ENCODE data around the gene HIVEP2. TPM values are rescaled to one million over a fixed set of nuclear protein-coding genes. Genes with fewer than 3 reads are reported as not detected.

The HIVEP2 gene
- total and polyA plus RNA-seq, 5 experiments from 2014 or later: 6.5 to 99.2 (median 17.1) TPM

DNA sequence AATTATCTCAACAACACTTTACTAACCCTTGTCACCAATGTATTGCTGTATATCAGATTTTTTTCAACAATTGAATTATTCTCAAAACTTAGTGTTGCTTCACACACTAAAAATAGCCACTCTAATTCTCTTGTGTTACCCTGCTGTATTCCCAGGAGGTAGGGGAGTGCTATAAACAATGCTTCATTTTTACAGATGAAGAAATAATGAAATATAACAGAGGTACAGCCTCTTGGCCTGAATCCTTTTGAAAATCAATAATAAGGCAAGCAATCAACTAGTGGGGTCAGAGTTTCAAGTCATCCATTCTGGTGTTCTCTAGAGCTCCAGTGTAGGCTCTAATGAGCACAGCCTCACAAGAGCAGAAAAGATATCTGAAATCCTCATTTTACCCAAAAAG is 10.9 kb downstream of the HIVEP2 start:
- POLR2A ChIA-PET: no interaction called here
- ATAC-seq: no peak

DNA sequence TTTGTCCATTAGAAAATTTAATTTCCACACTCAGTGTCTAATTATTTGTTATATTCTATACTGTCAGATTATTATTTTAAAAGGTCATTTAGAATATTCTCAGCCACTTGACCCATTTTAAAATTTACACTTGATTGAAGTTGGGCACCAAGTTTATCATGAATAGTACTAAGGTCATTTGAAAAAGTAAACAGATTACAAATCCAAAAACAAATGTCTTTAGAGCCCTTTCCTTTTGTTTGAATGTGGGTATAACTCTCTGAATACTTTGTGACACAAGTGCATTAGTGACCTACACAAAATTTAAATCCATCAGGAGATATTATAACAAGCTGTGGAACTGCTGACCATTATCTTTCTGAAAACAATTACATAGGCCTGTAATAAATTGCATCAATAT is 11.3 kb downstream of the HIVEP2 start:
- ATAC-seq: no peak
- POLR2A ChIA-PET: interaction anchor here (1.0 kb wide), 1 partner anchor 13 kb away, joined by 4 read pairs; no protein-coding TSS in a partner anchor
- no peak for DNase-seq
- H3K27me3 Mint-ChIP-seq: no peaks in the 10 kb centered on the region
- no peaks in the 10 kb centered on the region for H3K9me3 Mint-ChIP-seq
- peak overlapping the region in 9 of 10 donors; percentile 10 to 98 (median 57) for H3K4me3 Mint-ChIP-seq
- peaks cover 0 to 12% (median 7%) of the 10 kb centered on the region in 3 donors for H3K36me3 Mint-ChIP-seq
- H3K27ac Mint-ChIP-seq: peak overlapping the region in 7 of 10 donors; percentile 41 to 98 (median 93)
- peaks cover 36 to 99% (median 84%) of the 10 kb centered on the region in 4 donors for H3K4me1 Mint-ChIP-seq

More for the DNA sequence above, 10.9 kb downstream of the HIVEP2 start:
- Mint-ChIP-seq H3K4me1 (peaks cover 32 to 98% (median 82%) of the 10 kb centered on the region in 4 donors), H3K9me3 (no peaks in the 10 kb centered on the region), H3K4me3 (peak overlapping the region in 8 of 10 donors; percentile 10 to 98 (median 77)), H3K36me3 (peaks cover 0 to 12% (median 7%) of the 10 kb centered on the region in 3 donors), H3K27me3 (no peaks in the 10 kb centered on the region), H3K27ac (peak overlapping the region; percentile 41 to 98 (median 92))
- DNase-seq: no peak

- Mint-ChIP-seq H3K36me3 (peaks cover 0 to 11% (median 7%) of the 10 kb centered on the region in 3 donors), H3K27ac (peak overlapping the region; percentile 50 to 98 (median 82)), H3K4me3 (peak overlapping the region; percentile 7 to 98 (median 66)), H3K27me3 (no peaks in the 10 kb centered on the region), H3K9me3 (no peaks in the 10 kb centered on the region), H3K4me1 (peaks cover 34 to 98% (median 78%) of the 10 kb centered on the region in 4 donors)
- DNase-seq: no peak
- no peak for ATAC-seq
- POLR2A ChIA-PET: interaction anchor here (1.0 to 1.1 kb wide), 3 partner anchors 11 to 14 kb away, joined by 3 to 4 read pairs (median 4); partner anchors contain the start of gene HIVEP2
Observed at GRCh38 chr6:142932889-142933288, 12.1 kb downstream of the HIVEP2 start.

GRCh38 chr6:142929751-142930358 is 15.1 kb downstream of the HIVEP2 start:
- POLR2A ChIA-PET: interaction anchor here (0.7 to 6.8 kb wide), 3 partner anchors 11 to 23 kb away, joined by 3 to 128 read pairs (median 7); no protein-coding TSS in a partner anchor
- no peaks in the 10 kb centered on the region for H3K9me3 Mint-ChIP-seq
- H3K36me3 Mint-ChIP-seq: peaks cover 4 to 7% (median 4%) of the 10 kb centered on the region in 3 donors
- peak overlapping the region; percentile 65 to 100 (median 96) for H3K27ac Mint-ChIP-seq
- peak overlapping the region; percentile 44 to 99 (median 96) for H3K4me3 Mint-ChIP-seq
- DNase-seq (no peak), ATAC-seq (no peak)
- H3K27me3 Mint-ChIP-seq: no peaks in the 10 kb centered on the region
- H3K4me1 Mint-ChIP-seq: peaks cover 36 to 86% (median 73%) of the 10 kb centered on the region in 4 donors

DNA sequence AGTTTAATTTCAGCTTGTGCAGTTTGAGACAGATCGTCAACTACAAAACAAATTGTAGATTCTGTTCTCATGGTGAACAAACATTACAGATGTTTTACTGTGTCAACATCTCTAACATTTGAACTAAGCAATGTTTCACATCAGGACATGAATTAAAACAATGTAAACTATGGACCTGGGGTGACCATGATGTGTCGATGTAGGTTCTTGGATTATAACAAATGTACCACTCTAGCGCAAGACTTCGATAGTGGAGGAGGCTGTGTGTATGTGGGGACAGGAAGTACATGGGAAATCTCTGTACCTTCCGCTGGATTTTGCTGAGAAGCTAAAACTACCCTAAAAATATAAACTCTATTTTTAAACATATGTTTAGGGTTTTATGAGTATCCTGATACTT is 17.1 kb downstream of the HIVEP2 start:
- peak overlapping the region; percentile 91 to 100 (median 98) for H3K27ac Mint-ChIP-seq
- peaks cover 26 to 78% (median 61%) of the 10 kb centered on the region in 4 donors for H3K4me1 Mint-ChIP-seq
- H3K36me3 Mint-ChIP-seq: peaks cover 0 to 6% (median 4%) of the 10 kb centered on the region in 3 donors
- DNase-seq (peak in 7 of 10 donors; percentile 22 to 69 (median 57)), ATAC-seq (peak; percentile 41 to 57)
- peak overlapping the region; percentile 72 to 99 (median 96) for H3K4me3 Mint-ChIP-seq
- no peaks in the 10 kb centered on the region for H3K27me3 Mint-ChIP-seq
- POLR2A ChIA-PET: interaction anchor here (0.6 to 6.8 kb wide), 17 partner anchors 8 to 233 kb away, joined by 3 to 128 read pairs (median 11); partner anchors contain the start of gene HIVEP2
- H3K9me3 Mint-ChIP-seq: no peaks in the 10 kb centered on the region

DNA sequence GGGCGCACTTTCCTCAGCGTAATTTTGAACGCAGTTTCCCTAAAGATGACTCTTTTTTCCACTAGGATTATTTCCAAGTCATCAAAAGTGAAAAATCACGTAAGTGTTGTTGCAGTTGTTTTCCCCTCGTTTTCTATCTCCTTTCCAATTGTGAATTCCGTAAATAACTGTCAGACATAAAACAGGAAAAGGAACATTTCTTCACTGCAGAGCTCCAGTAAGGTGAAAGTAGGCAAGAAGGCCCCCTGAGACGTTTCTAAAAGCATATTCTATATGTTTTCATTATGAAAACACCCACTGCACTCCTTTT is 17.8 kb downstream of the HIVEP2 start:
- no peak for ATAC-seq
- H3K9me3 Mint-ChIP-seq: no peaks in the 10 kb centered on the region
- no peaks in the 10 kb centered on the region for H3K27me3 Mint-ChIP-seq
- peaks cover 0 to 6% (median 4%) of the 10 kb centered on the region in 3 donors for H3K36me3 Mint-ChIP-seq
- peak in 1 of 10 donors; percentile 31 for DNase-seq
- peak overlapping the region; percentile 91 to 100 (median 98) for H3K27ac Mint-ChIP-seq
- peak overlapping the region; percentile 72 to 99 (median 96) for H3K4me3 Mint-ChIP-seq
- POLR2A ChIA-PET: interaction anchor here (0.6 to 6.8 kb wide), 22 partner anchors 8 to 531 kb away, joined by 3 to 128 read pairs (median 8); partner anchors contain the start of gene HIVEP2
- peaks cover 23 to 72% (median 55%) of the 10 kb centered on the region in 4 donors for H3K4me1 Mint-ChIP-seq

- H3K4me1 Mint-ChIP-seq: peaks cover 25 to 72% (median 55%) of the 10 kb centered on the region in 4 donors
- H3K4me3 Mint-ChIP-seq: peak overlapping the region; percentile 72 to 99 (median 96)
- H3K9me3 Mint-ChIP-seq: no peaks in the 10 kb centered on the region
- peak overlapping the region; percentile 91 to 100 (median 98) for H3K27ac Mint-ChIP-seq
- ATAC-seq (peak; percentile 74 to 83), DNase-seq (peak; percentile 66 to 94 (median 84))
- H3K27me3 Mint-ChIP-seq: no peaks in the 10 kb centered on the region
- peaks cover 0 to 6% (median 4%) of the 10 kb centered on the region in 3 donors for H3K36me3 Mint-ChIP-seq
- POLR2A ChIA-PET: interaction anchor here (0.6 to 6.8 kb wide), 25 partner anchors 9 to 780 kb away, joined by 3 to 128 read pairs (median 4); partner anchors contain the start of genes HIVEP2, NMBR and VTA1
Observed at GRCh38 chr6:142926494-142927270, 18.3 kb downstream of the HIVEP2 start.

- Mint-ChIP-seq H3K27ac (peak overlapping the region; percentile 91 to 100 (median 98)), H3K27me3 (no peaks in the 10 kb centered on the region), H3K9me3 (no peaks in the 10 kb centered on the region), H3K4me3 (peak overlapping the region; percentile 72 to 99 (median 96)), H3K36me3 (peaks cover 0 to 6% (median 4%) of the 10 kb centered on the region in 3 donors), H3K4me1 (peaks cover 25 to 68% (median 53%) of the 10 kb centered on the region in 4 donors)
- ATAC-seq (peak in 1 of 2 donors; percentile 58), DNase-seq (no peak)
- POLR2A ChIA-PET: interaction anchor here (0.6 to 6.8 kb wide), 21 partner anchors 9 to 779 kb away, joined by 3 to 128 read pairs (median 8); partner anchors contain the start of genes AIG1, HIVEP2, NMBR and VTA1
Observed at GRCh38 chr6:142926177-142926493, 18.8 kb downstream of the HIVEP2 start.

DNA sequence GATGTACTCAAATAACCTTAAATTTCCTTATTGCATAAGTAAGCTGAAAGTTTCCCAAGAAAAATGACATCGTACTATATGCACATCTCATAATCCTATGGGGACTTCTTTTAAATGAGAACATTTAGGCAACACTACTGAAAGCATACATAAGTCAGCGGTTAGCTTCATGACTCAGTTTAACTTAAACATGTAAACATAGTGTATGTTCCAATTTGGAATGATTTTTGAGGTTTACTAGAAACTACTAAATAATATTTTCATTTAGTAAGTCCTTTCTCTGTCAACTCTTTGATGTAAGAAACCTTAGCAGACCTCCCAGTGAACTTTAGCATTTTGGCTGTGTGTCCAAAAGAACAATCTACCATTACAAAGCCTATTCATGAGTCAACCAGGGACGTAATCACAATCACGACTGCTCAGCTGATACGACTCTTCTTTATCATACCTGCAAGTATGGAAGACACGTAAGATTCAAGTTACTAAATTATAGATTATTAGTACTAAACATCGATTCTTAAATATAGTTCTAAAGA is 19.3 kb downstream of the HIVEP2 start:
- Mint-ChIP-seq H3K9me3 (no peaks in the 10 kb centered on the region), H3K4me3 (peak overlapping the region in 9 of 10 donors; percentile 57 to 99 (median 90)), H3K4me1 (peaks cover 25 to 67% (median 54%) of the 10 kb centered on the region in 4 donors), H3K36me3 (peaks cover 0 to 6% (median 4%) of the 10 kb centered on the region in 3 donors), H3K27ac (peak overlapping the region; percentile 90 to 100 (median 97)), H3K27me3 (no peaks in the 10 kb centered on the region)
- POLR2A ChIA-PET: interaction anchor here (0.6 to 6.8 kb wide), 15 partner anchors 10 to 779 kb away, joined by 3 to 128 read pairs (median 11); partner anchors contain the start of genes AIG1, HIVEP2, NMBR and VTA1
- ATAC-seq: no peak
- DNase-seq: no peak

DNA sequence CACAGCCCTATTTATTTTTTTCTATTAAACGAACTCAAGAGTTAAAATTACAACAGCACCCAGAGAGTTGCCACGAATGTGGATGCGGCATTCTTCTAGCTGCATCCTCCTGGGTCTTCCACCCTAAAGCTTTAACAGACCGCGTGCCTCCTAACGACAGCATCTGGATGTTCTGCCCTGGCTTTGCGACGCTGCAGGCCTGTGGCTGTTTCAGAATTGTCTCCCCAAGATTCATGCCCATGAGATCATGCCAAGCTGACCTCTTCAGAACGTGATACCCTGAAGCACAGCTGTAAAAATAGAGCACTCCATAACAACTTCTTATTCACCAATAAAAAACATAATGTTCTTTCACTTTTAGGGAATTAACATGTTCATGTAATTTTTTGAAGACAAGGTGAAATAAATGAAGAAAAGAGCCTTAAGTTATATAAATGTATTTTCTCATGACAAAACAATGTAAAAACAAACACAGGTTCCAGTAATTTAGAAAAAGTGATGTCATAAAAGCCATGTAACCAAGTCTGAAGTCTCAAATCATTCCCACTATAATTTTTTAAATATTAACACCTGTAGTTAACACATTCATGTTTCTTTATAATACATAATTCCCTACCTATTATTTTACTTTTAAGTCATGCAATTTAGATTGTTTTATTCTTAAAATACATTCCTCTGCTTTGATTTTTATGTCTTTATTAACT is 26.5 kb downstream of the HIVEP2 start:
- peak overlapping the region in 4 of 10 donors; percentile 1 to 61 (median 23) for H3K4me3 Mint-ChIP-seq
- POLR2A ChIA-PET: interaction anchor here (0.9 to 8.8 kb wide), 3 partner anchors 9 to 25 kb away, joined by 3 to 50 read pairs (median 4); no protein-coding TSS in a partner anchor
- peak in 1 of 10 donors; percentile 22 for DNase-seq
- H3K27ac Mint-ChIP-seq: peak overlapping the region; percentile 40 to 83 (median 72)
- H3K27me3 Mint-ChIP-seq: no peaks in the 10 kb centered on the region
- peaks cover 0 to 18% (median 5%) of the 10 kb centered on the region in 3 donors for H3K36me3 Mint-ChIP-seq
- no peaks in the 10 kb centered on the region for H3K9me3 Mint-ChIP-seq
- no peak for ATAC-seq
- H3K4me1 Mint-ChIP-seq: peaks cover 32 to 77% (median 66%) of the 10 kb centered on the region in 4 donors

- ATAC-seq: no peak
- Mint-ChIP-seq H3K9me3 (no peaks in the 10 kb centered on the region), H3K4me1 (peaks cover 42 to 85% (median 76%) of the 10 kb centered on the region in 4 donors), H3K27me3 (no peaks in the 10 kb centered on the region), H3K4me3 (no peak overlapping the region), H3K27ac (peak overlapping the region in 8 of 10 donors; percentile 13 to 100 (median 65)), H3K36me3 (peaks cover 0 to 16% (median 5%) of the 10 kb centered on the region in 3 donors)
- no peak for DNase-seq
- POLR2A ChIA-PET: interaction anchor here (1.7 to 8.8 kb wide), 2 partner anchors 10 to 30 kb away, joined by 4 to 50 read pairs; no protein-coding TSS in a partner anchor
Observed at GRCh38 chr6:142916881-142917280, 28.1 kb downstream of the HIVEP2 start.
